ENCODE measurements around the gene IFNA16. TPM values are rescaled to one million over a fixed set of nuclear protein-coding genes. Genes with fewer than 3 reads are reported as not detected.

The IFNA16 gene
- total RNA-seq, 1 experiment from 2014 or later, result not detected

DNA sequence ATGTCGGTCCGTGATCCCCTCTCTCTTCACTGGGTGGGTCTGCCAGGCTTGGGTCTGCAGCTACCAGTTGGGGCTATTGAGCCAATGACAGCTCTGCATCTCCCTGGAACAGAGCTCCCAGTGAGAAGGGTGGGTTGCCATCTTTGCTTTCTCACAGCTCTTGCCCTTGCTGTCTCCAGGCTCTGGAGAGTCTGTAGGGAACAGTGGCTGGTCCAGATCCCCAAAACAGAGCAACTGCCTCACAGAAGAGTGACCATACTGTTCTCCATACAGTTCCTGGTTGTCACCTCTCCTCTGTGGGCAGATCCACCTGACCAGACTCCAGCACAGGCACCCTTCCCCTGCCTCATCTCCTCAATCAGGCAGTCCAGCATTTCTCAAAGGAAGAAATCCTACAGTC is 16.1 kb upstream of the IFNA16 start:
- Mint-ChIP-seq H3K27ac (no peak overlapping the region), H3K4me1 (no peaks in the 10 kb centered on the region; a peak in 1 of 4 replicates), H3K27me3 (ENCODE audit: low read depth) (peaks cover 12% of the 10 kb centered on the region), H3K4me3 (no peak overlapping the region), H3K36me3 (ENCODE audit: insufficient read depth in 1 of 3, low read depth in 3 of 3) (no peaks in the 10 kb centered on the region), H3K9me3 (no peaks in the 10 kb centered on the region)
- Histone ChIP-seq H3K4ac (ENCODE audit: low read depth, low read length) (no peak overlapping the region), H4K91ac (ENCODE audit: insufficient read length, low read depth, low read length) (no peak overlapping the region), H3K9me3 (ENCODE audit: control insufficient read depth, low read depth, low read length) (no peaks in the 10 kb centered on the region), H3K27me3 (ENCODE audit: insufficient read depth, low read length) (no peaks in the 10 kb centered on the region), H3K14ac (ENCODE audit: insufficient read depth, low read length) (no peak overlapping the region), H3K27ac (ENCODE audit: insufficient read length, low read depth, low read length) (no peak overlapping the region), H3K79me1 (ENCODE audit: insufficient read depth, low read depth, low read length, poor library complexity, severe bottlenecking) (no peaks in the 10 kb centered on the region), H2BK5ac (ENCODE audit: insufficient read length, low read length) (no peak overlapping the region), H2BK12ac (ENCODE audit: insufficient read length, low read depth, low read length) (no peak overlapping the region), H3K23ac (ENCODE audit: insufficient read length, low read depth, low read length) (no peak overlapping the region), H3K4me1 (ENCODE audit: insufficient read depth, low read length) (no peaks in the 10 kb centered on the region), H3K18ac (ENCODE audit: insufficient read length, low read depth, low read length) (no peak overlapping the region), H2AFZ (ENCODE audit: low read length) (no peak overlapping the region), H4K5ac (ENCODE audit: insufficient read length, low read depth, low read length) (no peak overlapping the region), H2BK120ac (ENCODE audit: low read depth, low read length, poor library complexity, severe bottlenecking) (no peak overlapping the region), H4K20me1 (ENCODE audit: control insufficient read depth, insufficient read depth, insufficient read length) (no peaks in the 10 kb centered on the region), H2BK20ac (ENCODE audit: low read depth, low read length, poor library complexity, severe bottlenecking) (no peak overlapping the region), H2BK15ac (ENCODE audit: low read depth, low read length) (no peak overlapping the region), H3K56ac (ENCODE audit: insufficient read length, low read depth, low read length) (no peak overlapping the region), H3K23me2 (ENCODE audit: insufficient read length, low read depth, low read length, poor library complexity, severe bottlenecking) (no peaks in the 10 kb centered on the region), H3K9ac (ENCODE audit: extremely low read depth, insufficient read length, low read length) (no peak overlapping the region), H3K4me2 (ENCODE audit: insufficient read depth, insufficient read length, low read length) (no peak overlapping the region), H4K8ac (replicated peaks; ENCODE audit: insufficient read length, low read depth, low read length) (no peak overlapping the region), H3K79me2 (ENCODE audit: insufficient read depth, low read length) (no peaks in the 10 kb centered on the region), H3T11ph (ENCODE audit: low read length) (no peak overlapping the region), H2AK5ac (ENCODE audit: insufficient read length, low read length) (no peak overlapping the region)
- TF ChIP-seq, protein P1, sequence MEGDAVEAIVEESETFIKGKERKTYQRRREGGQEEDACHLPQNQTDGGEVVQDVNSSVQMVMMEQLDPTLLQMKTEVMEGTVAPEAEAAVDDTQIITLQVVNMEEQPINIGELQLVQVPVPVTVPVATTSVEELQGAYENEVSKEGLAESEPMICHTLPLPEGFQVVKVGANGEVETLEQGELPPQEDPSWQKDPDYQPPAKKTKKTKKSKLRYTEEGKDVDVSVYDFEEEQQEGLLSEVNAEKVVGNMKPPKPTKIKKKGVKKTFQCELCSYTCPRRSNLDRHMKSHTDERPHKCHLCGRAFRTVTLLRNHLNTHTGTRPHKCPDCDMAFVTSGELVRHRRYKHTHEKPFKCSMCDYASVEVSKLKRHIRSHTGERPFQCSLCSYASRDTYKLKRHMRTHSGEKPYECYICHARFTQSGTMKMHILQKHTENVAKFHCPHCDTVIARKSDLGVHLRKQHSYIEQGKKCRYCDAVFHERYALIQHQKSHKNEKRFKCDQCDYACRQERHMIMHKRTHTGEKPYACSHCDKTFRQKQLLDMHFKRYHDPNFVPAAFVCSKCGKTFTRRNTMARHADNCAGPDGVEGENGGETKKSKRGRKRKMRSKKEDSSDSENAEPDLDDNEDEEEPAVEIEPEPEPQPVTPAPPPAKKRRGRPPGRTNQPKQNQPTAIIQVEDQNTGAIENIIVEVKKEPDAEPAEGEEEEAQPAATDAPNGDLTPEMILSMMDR (conservative IDR thresholded peaks at IDR 0.05), result no peak
- WGBS (ENCODE audit: extremely low coverage, insufficient read length, low lambda C conversion rate), result no CpG with 5 or more reads among the region's 2 CpGs
- DNase-seq, result no peak
